Measurements from ENCODE around the gene PNPLA4.

PNPLA4 gene, protein sequence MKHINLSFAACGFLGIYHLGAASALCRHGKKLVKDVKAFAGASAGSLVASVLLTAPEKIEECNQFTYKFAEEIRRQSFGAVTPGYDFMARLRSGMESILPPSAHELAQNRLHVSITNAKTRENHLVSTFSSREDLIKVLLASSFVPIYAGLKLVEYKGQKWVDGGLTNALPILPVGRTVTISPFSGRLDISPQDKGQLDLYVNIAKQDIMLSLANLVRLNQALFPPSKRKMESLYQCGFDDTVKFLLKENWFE

DNA sequence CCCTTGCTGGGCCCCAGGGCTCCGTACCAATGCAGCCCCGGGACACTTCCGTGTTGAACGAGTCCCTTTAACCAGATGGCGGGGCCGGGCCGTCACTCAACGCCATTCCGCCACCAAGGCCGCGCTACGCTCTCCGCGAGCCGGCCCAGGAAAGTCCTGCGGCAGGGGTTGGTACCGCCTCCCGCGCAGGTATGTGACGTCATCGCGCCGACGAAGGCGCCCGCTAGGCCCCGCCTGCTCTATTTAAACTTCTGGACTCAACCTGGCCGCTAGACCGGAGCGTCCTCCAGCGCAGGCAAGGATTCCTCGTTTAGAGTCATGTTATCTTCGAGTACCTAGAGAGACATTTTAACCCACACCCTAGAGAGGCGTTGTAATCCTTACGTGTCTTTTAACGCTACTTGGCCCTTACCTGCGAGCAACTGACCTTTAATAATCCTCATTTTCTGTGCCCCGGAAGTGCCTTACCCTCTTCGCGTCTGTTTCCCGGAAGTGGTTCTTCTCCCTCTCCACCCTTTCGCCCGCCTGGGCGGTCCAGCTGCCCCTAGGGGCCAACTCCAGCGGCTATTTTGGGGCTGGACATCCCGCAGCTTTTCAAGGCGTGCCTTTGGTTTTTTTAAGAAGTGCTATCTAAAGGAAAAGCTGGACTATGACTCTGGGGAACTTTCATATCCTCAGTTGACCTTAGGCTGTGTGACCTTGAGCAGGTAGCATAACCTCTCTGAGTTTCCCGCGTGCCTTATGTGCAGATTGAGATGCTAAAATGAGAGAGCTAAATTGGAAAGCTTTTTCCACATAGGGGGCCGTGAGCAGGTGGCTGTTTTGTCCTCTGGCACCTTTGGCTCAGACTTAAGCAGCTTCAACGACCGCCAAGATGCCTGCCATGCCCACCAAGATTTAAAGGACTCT lies at the start of gene PNPLA4:
TSS of gene PNPLA4 (minus strand) at position 155 of the 909 bp plus-strand sequence. CDS start 1,294 bp downstream, outside the sequence.
- peak; percentile 70 for DNase-seq (ENCODE audit: low read depth)

- no peak for DNase-seq (ENCODE audit: low read depth)
These were observed 45.4 kb upstream of the PNPLA4 start for GRCh38 chrX:7972586-7972985.

DNA sequence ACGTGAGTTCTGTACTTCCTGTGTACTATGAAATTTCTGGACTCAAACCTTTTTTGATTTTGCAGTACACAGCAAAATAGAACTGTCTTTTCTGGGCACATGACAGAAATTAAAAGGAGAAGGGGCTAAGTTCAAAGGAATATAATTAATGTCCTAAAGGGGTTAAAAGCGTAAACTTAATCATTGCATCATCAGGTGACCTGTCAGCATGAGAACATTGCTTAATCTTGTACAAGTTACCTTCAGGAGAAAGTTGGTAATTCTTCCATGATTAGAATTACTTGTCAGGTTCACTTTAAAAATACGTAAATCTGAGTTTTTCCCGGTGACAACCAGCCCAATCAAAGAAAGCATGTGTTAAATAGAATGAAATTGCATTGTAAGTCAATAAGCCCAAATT lies 43.2 kb upstream of the PNPLA4 start:
- no peak for DNase-seq (ENCODE audit: low read depth)

DNA sequence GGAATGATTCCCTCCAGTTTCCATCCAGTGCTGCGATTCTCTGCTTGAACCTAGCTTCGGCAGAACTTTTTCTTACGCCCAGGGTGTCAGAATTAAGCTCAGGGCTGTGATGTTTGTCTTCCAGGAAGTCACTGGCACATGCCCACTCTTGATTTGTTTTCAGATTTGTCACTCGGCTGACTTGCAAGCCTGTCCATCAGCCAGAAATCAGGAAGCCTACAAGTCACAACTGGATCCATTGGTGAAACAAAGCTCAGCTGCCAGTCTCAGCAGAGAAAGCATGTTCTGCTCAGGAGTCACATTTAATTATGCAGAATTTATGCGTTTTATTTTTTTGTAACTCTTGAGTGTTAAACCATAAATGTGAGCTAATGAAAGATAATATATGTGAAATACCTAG lies 38.2 kb upstream of the PNPLA4 start:
- no peak for DNase-seq (ENCODE audit: low read depth)

GRCh38 chrX:7960246-7960645 lies 33.0 kb upstream of the PNPLA4 start:
- no peak for DNase-seq (ENCODE audit: low read depth)

DNA sequence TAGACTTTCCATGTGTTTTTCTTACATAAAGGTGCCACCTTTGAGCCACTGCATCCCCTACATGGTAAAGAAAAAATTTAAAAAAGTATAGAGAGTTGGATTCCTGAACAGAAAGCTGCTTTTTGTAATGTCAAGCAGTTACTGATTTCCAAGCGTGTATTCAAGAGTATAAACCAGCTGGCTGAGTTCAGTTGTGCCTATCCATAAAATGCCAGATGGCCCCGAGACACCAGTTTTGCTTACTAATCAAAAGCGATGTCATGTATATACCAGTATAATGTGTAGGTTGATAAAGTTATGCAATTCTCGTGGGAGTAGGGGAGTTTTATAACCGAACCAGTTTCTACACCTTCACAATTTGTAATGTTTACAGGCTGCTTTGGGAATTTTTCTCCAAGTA lies 26.2 kb upstream of the PNPLA4 start:
- no peak for DNase-seq (ENCODE audit: low read depth)

DNA sequence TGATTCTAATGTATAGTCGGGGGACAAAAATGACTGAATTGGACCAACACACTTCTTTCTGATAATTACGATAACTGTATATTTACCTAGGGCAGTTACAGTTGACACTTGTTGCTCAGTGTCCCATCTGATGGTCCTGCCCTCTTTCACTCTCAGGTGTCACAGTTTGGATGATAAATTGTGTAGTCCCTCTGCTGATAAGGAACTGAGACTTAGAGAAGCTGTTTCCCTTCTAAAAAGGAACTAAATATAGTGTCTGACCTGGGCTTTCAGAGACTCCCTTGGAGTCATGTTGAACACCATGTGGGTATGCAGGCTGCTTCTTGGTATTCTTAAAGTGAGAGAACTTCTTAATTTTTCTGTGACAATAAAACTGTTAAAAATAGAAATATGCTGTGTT lies 23.7 kb upstream of the PNPLA4 start:
- DNase-seq (ENCODE audit: low read depth) = no peak

DNA sequence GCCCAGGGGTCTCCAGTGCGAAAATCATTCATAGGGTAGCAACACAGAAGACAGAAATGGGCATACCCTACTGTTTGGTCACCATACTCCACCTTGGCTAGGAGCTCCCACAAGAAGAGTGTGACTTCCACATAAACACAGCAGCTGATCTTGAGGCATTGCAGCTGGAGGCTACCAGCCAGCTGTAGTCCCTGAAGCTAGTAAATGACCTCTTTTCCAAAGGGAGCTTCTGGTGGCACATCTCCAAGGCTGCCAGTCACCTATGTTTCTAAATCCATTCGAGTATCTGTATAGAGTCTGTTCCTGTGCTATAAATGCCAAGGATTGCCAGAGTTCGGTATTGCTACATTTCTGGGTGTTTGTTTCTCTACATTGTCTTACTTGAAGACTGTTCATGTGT lies 21.3 kb upstream of the PNPLA4 start:
- DNase-seq (ENCODE audit: low read depth) = no peak

DNA sequence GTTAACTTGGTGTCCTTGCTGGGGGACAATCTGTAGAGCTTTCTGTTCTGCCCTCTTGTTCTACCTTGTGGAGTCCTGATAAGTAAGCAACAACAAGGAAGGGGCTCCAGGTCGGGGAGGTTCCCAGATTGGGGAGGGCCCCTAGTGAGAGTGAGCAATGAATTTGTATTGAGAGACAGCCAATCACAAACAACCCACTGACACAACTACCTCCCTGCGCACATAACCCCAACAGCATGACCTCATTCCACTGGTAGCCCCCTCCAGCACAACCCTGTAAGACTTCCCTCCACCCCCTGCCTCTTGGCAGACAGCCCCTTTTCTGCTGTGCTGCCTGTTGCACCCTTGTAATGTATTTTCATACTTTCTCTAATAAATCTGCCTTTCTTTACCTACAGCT lies 19.7 kb upstream of the PNPLA4 start:
- DNase-seq (ENCODE audit: low read depth) = no peak

DNA sequence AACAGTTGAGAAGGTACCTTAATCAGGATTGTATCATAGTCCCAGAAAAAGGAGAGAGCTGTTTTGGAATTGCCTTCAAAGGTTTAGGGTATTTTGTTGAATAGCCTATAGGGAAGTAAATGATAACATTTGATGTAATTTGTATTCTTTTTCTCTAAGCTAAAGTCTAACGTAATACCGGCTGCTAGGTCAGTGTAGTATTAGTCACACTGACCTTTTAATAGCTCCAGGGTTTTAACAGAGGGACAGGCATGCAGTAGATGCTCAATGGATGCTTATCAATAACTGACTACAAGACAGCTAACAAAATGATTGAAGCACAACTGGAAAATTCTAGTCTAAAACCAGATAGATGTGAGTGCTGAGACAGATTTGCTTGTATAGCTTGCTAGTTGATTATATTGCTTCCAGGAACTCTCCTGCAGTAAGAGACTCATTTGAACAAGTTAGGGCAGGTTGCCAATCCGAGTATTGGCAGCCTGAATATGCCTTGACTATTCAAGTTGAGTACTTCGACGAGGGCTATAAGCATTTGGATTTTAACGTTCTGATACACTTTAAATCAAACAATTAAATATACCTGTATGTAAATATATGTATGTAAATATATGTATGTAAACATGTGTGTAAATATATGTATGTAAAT lies 16.5 kb upstream of the PNPLA4 start:
- DNase-seq (ENCODE audit: low read depth) = no peak

DNA sequence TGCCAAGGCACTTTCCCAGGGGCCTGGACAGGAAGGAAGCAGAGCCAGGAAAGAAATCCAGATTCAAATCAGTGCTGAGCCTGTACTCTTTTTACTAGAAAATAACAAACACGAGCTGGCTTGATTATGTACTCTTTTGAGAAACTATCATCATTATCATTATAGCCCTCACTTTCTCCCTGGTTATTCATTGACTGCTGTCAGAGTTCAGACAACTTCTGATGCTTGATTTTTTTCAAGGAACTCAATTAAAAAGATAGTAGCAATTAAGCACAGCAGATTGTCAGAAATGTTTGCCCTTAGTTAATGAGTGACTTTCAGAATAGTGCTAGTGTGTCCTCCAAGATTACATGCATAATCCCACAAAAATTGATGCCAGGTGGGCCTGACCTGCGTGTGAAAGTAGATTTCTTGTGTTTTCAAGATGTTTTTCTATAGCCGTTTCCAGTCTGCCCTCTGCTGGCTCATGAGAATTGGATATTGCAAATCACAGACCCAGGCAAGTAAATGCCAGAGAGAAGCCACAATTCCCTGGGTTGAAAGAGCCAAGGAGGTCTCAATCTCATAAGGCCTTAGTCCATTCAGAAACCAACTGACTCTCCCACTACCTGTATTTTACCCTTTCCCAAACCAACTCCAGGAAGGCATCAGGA lies 14.3 kb upstream of the PNPLA4 start:
- DNase-seq (ENCODE audit: low read depth) = peak; percentile 5

DNA sequence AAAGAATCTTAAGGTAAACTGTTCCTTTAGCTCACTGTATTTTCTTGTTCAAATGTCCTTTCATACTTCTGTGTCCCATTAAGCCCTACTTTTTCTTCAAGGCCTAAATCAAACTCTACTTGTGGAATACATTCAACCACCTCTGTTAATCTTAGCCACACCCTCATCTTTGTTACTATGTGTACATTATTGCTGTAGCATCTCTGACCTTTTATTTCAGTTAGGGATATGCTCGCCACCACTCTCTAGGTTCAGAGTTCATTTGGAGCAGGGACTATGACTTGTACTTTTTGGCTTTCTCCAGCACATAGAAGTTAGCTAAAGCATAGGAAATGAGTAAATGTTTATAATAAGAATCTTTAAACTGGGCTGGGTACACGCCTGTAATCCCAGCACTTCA lies 6.8 kb upstream of the PNPLA4 start:
- no peak for DNase-seq (ENCODE audit: low read depth)

GRCh38 chrX:7926914-7927258 lies 327 bp downstream of the PNPLA4 start:
- no peak for DNase-seq (ENCODE audit: low read depth)

DNA sequence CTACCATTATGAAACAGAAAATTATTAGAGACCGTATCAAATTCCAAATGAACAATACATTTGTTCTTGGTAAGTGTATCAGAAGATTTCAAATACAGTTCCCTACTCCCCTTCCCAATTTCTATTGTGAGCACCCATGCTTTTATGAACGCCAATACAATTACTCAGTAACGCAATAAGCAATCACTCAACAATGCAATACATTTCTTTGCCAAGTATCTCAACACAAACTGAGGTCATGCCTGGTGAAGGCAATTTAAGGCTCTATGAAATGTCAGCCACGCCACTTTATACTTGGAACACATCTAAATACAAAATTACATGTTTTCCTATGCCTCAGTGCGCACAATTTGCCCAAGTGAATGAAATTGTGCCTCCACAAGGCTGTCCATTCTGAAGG lies 712 bp downstream of the PNPLA4 start:
- peak; percentile 3 for DNase-seq (ENCODE audit: low read depth)

DNA sequence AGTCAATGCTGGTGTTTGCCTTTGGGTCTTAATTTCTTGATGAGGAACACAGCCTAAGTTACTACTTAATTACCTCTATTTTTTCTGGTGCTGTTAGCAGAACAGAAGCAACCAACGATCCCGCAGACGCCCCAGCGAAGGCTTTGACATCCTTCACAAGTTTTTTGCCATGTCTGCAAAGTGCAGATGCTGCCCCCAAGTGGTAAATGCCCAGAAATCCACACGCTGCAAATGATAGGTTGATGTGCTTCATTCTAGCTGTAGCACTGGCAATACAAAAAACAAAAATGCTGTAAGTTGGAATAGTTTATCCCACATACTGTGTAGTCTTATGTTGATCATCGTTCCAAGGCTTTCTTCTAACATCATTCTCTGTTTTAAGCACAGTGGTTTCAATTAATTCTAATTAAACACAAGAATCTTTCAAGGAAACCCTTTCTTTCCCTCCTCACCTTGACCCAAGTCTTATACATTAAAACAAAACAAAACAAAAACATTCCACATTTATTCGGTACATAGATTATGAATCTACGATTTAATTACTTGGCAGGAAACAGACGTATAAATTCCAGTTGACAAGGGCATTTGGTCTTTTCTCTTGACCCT lies 1.2 kb downstream of the PNPLA4 start:
- DNase-seq (ENCODE audit: low read depth) = peak; percentile 57

GRCh38 chrX:7921750-7922149 lies 5.5 kb downstream of the PNPLA4 start:
- DNase-seq (ENCODE audit: low read depth) = no peak

DNA sequence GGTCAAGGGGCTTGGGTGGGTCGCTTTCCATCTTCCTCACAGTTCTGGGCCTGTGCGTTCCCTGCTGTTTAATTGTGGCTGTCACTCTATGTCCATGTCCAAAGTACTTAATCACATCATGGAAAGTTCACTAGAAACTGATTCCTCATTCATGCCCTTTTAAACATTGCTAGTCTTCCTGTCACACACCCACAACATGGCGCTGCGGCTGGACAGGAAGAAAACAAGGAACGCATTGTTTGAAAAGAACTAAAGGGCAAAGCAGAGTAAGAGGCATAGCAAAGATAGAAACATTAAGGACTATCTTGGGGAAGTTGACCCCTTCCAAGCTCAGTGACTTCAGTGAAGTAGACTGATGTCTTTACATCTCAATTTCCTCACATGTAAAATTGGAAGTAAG lies 18.4 kb downstream of the PNPLA4 start:
- DNase-seq (ENCODE audit: low read depth) = no peak

DNA sequence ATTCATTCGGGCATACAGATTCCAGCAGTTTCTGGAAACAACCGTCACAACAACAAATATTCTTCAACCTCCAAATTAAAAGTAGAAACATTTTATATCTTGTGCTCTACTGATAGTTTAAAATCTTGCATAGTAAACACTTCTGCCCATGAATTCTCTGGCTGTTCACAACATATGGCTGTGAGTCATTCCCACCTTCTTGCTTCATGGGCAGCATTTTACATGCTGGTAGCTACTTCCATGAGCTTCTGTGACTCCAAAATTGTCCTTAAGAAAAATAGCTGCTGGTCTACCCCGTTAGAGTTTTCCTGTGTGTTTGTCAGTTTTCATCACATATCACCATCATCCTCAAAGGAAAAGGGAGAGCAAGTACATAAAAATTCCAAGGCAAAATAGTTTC lies 22.7 kb downstream of the PNPLA4 start:
- peak; percentile 31 for DNase-seq (ENCODE audit: low read depth)

GRCh38 chrX:7891928-7892327 lies 35.3 kb downstream of the PNPLA4 start:
- peak; percentile 1 for DNase-seq (ENCODE audit: low read depth)

GRCh38 chrX:7889680-7890079 lies 37.5 kb downstream of the PNPLA4 start:
- DNase-seq (ENCODE audit: low read depth) = peak; percentile 18

DNA sequence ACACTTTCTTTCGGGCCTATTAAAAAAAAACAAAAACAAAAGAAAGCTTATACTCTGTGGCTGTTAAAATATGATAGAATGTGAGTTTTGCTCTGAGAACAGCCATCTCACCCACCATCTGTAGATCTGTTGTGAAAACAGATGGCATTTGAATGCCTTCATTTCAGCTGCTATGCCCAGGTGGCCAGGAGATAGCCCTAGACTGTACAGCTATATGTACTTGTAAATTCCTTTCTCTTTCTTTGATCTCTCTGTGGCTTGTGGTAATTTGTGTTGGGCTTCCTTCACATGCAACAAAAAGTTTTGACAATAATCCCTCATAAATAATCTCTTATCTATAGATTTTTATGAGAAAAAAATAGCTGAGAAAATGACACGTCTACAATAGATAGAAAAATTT lies 38.1 kb downstream of the PNPLA4 start:
- DNase-seq (ENCODE audit: low read depth) = no peak

DNA sequence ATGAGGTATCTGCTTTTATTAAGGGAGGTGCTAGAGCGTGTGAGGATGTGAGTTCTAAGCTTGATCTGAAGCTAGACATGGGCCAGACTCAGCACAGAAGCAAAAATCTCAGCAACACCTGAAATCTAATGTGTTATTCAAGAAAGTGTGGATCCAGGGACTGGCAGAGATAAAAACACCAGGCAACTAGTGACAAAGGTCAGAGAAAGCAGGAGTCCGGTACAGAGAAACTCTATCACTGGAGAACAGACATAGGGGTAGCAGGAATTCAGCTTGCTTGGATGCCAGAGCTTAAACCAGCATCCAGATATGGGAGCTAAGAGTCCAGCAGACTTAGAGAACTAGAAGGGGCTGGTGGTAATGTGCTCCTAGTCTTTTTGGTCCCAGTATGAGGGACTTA lies 50.3 kb downstream of the PNPLA4 start:
- DNase-seq (ENCODE audit: low read depth) = no peak

All from amniotic epithelial cell (primary cell).